ENCODE results near the gene KRCC1. TPM values are rescaled to one million over a fixed set of nuclear protein-coding genes. Genes with fewer than 3 reads are reported as not detected.
A peak's percentile ranks its signal among the peaks of the same experiment; 100 is the strongest.

KRCC1 gene
- total and polyA plus RNA-seq, 2 experiments from 2014 or later = 10.3 to 12.5 TPM

- Mint-ChIP-seq H3K27ac (peak within 1 kb of the TSS; percentile 100), H3K4me3 (peak within 1 kb of the TSS; percentile 96), H3K36me3 (ENCODE audit: low read depth) (peaks cover 19% of the 10 kb centered on the region), H3K27me3 (ENCODE audit: insufficient read depth, low read depth, poor library complexity) (peaks cover 14% of the 10 kb centered on the region), H3K9me3 (peaks cover 21% of the 10 kb centered on the region), H3K4me1 (peaks cover 24% of the 10 kb centered on the region)
- Histone ChIP-seq H3K9me2 (ENCODE audit: insufficient read depth) (no peaks in the 10 kb centered on the region), H3K4me1 (ENCODE audit: insufficient read depth) (peaks cover 5% of the 10 kb centered on the region; the same call in 1 of the 2 replicates), H3K79me2 (replicated peaks; ENCODE audit: insufficient read depth) (no peaks in the 10 kb centered on the region), H3K36me3 (ENCODE audit: insufficient read depth) (no peaks in the 10 kb centered on the region), H4K20me1 (replicated peaks; ENCODE audit: insufficient read depth) (no peaks in the 10 kb centered on the region), H3K27me3 (ENCODE audit: insufficient read depth) (no peaks in the 10 kb centered on the region), H3K4me3 (peak within 1 kb of the TSS; percentile 69), H2AFZ (peak within 1 kb of the TSS; percentile 44), H3F3A (replicated peaks; ENCODE audit: low read depth) (no peaks in the 10 kb centered on the region), H3K27ac (ENCODE audit: low read depth) (peak within 1 kb of the TSS; percentile 96), H3K4me2 (peak within 1 kb of the TSS; percentile 77)
- TF ChIP-seq ZNF462 (CRISPR knock-in tag; IDR thresholded peaks at IDR 0.05) (peak; percentile 83), EZH2 (IDR thresholded peaks at IDR 0.05; ENCODE audit: low read depth, unreplicated experiment) (no peak), JUNB (IDR thresholded peaks at IDR 0.05; ENCODE audit: unreplicated experiment) (no peak), NANOG (IDR thresholded peaks at IDR 0.05; ENCODE audit: borderline replicate concordance) (no peak), STAT1 (IDR thresholded peaks at IDR 0.05; ENCODE audit: unreplicated experiment) (no peak), CTCF (conservative IDR thresholded peaks at IDR 0.05; ENCODE audit: low read depth in 2 of 2) (no peak), ZNF331 (CRISPR knock-in tag; IDR thresholded peaks at IDR 0.05; ENCODE audit: low read depth) (peak; percentile 54; the same call in 1 of the 2 replicates), EZH2phosphoT487 (IDR thresholded peaks at IDR 0.05; ENCODE audit: unreplicated experiment) (no peak), ZNF114 (CRISPR knock-in tag; IDR thresholded peaks at IDR 0.05) (no peak), ETS1 (IDR thresholded peaks at IDR 0.05) (peak; percentile 74), POLR2AphosphoS5 (IDR thresholded peaks at IDR 0.05; ENCODE audit: low read depth) (peak; percentile 100), REST (IDR thresholded peaks at IDR 0.05; ENCODE audit: unreplicated experiment) (no peak), CREB1 (CRISPR knock-in tag; IDR thresholded peaks at IDR 0.05; ENCODE audit: low read depth) (peak; percentile 3)
- ATAC-seq (peak; percentile 85), DNase-seq (ENCODE audit: low spot score) (peak; percentile 82)
These were observed 39.3 kb downstream of the KRCC1 start, which contains the start of gene RNU2-63P for GRCh38 chr2:88016086-88016959. Gene RNU2-63P, minus strand, starts transcription at chr2:88016547.

Measured in GM23338 (cell line).